Gastrocnemius medialis (tissue), 4 donors: Measurements from ENCODE around the gene MMP25.

Experiments used
- POLR2A ChIP-seq, 2 donors: fragments of 450-650 bp; IDR thresholded peaks; one replicate each; pipeline ENCODE4 v1.6.1; 2017; ENCODE audit warnings: antibody characterized with exemption in 2 of 2, mild to moderate bottlenecking in 2 of 2, moderate library complexity in 2 of 2
- TF ChIP-seq, protein P1 (sequence below), 5 experiments: fragments of 450-650 bp in 3 of 5; fragments of 200-600 bp in 2 of 5; sonication (generic) in 2 of 5; IDR thresholded peaks in 4 of 5; conservative IDR thresholded peaks in 1 of 5; 1 replicate in 4 of 5; 2 replicates in 1 of 5; pipeline ENCODE4 v1.5.1; 2016 to 2019; ENCODE audit warnings: antibody characterized with exemption in 5 of 5, mild to moderate bottlenecking in 3 of 5, moderate library complexity in 3 of 5

DNA sequence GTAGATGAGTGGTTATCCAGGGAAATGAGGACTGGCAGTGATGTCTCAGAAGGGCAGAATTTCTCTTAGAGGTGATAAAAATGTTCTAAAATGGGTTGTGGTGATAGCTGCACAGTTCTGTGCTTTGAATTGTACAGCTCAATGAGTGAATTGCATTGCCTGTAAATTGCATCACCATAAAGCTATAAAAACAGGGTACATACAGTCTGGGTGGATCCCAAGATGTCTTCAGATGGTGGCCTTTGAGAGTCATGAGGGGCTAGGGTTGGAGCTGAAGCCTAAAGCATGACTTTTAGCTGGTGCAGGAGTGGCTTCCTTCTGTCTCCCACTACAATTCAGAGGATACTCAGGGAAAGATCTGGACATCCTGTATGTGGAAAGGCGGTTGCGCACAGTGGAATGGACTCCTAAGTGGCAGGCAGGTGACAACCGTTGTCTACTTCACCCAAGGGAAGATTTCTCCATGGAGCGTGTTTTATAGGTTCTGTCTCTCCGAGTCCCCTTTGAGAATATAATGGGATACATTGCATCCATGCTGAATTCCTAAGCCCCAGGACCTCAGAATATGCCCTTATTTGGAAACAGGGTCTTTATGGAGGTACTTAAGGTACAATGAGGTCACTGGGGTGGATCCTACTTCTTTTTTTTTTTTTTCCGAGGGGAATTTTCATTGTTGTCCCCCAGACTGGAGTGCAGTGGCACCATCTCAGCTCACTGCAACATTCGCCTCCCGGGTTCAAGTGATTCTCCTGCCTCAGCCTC, 17.4 kb downstream of the MMP25 start:
- no peak for TF ChIP-seq POLR2A (IDR thresholded peaks at IDR 0.05)
- TF ChIP-seq, protein P1, sequence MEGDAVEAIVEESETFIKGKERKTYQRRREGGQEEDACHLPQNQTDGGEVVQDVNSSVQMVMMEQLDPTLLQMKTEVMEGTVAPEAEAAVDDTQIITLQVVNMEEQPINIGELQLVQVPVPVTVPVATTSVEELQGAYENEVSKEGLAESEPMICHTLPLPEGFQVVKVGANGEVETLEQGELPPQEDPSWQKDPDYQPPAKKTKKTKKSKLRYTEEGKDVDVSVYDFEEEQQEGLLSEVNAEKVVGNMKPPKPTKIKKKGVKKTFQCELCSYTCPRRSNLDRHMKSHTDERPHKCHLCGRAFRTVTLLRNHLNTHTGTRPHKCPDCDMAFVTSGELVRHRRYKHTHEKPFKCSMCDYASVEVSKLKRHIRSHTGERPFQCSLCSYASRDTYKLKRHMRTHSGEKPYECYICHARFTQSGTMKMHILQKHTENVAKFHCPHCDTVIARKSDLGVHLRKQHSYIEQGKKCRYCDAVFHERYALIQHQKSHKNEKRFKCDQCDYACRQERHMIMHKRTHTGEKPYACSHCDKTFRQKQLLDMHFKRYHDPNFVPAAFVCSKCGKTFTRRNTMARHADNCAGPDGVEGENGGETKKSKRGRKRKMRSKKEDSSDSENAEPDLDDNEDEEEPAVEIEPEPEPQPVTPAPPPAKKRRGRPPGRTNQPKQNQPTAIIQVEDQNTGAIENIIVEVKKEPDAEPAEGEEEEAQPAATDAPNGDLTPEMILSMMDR (IDR thresholded peaks at IDR 0.05 in 4 of 5, conservative IDR thresholded peaks at IDR 0.05 in 1 of 5) = no peak
